ENCODE data around the gene ROBO2.

The ROBO2 gene

GRCh38 chr3:77071364-77071763 is 31.5 kb downstream of the ROBO2 start:
- Histone ChIP-seq H3K27me3 (ENCODE audit: insufficient read depth, poor library complexity, severe bottlenecking) (no peaks in the 10 kb centered on the region), H3K4me3 (replicated peaks; ENCODE audit: insufficient read depth, low read length) (no peak overlapping the region), H3K27ac (replicated peaks) (no peak overlapping the region)
- no peak for DNase-seq (ENCODE audit: low read depth in 1 of 2, low spot score in 1 of 2)
- no peak for TF ChIP-seq POLR2AphosphoS5 (IDR thresholded peaks at IDR 0.05; ENCODE audit: low read depth)
- no peak for TF ChIP-seq SPI1 (IDR thresholded peaks at IDR 0.05; ENCODE audit: borderline replicate concordance, low read depth)
- no peak for TF ChIP-seq GABPA (IDR thresholded peaks at IDR 0.05; ENCODE audit: low read depth)
- no peak for TF ChIP-seq CTCF (IDR thresholded peaks at IDR 0.05; ENCODE audit: insufficient read depth, low read length)
- TF ChIP-seq, protein P1, sequence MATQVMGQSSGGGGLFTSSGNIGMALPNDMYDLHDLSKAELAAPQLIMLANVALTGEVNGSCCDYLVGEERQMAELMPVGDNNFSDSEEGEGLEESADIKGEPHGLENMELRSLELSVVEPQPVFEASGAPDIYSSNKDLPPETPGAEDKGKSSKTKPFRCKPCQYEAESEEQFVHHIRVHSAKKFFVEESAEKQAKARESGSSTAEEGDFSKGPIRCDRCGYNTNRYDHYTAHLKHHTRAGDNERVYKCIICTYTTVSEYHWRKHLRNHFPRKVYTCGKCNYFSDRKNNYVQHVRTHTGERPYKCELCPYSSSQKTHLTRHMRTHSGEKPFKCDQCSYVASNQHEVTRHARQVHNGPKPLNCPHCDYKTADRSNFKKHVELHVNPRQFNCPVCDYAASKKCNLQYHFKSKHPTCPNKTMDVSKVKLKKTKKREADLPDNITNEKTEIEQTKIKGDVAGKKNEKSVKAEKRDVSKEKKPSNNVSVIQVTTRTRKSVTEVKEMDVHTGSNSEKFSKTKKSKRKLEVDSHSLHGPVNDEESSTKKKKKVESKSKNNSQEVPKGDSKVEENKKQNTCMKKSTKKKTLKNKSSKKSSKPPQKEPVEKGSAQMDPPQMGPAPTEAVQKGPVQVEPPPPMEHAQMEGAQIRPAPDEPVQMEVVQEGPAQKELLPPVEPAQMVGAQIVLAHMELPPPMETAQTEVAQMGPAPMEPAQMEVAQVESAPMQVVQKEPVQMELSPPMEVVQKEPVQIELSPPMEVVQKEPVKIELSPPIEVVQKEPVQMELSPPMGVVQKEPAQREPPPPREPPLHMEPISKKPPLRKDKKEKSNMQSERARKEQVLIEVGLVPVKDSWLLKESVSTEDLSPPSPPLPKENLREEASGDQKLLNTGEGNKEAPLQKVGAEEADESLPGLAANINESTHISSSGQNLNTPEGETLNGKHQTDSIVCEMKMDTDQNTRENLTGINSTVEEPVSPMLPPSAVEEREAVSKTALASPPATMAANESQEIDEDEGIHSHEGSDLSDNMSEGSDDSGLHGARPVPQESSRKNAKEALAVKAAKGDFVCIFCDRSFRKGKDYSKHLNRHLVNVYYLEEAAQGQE (IDR thresholded peaks at IDR 0.05; ENCODE audit: insufficient replicate concordance, low read depth): no peak

DNA sequence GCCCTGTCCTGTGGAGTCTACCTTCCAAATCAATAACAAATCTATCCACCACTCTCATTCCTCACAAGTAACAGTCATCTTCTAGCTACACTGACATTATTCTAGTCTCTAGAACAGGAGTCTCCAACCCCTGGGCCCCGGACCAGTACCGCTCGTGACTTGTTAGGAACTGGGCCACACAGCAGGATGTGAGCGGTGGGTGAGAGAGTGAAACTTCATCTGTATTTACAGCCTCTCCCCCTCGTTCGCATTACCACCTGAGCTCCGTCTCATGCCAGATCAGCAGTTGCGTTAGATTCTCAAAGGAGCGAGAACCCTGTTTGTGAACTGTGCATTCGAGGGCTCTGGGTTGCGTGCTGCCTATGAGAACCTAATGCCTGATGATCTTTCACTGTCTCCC is 31.9 kb downstream of the ROBO2 start:
- no peak for TF ChIP-seq CTCF (IDR thresholded peaks at IDR 0.05; ENCODE audit: insufficient read depth, low read length)
- no peak for TF ChIP-seq SPI1 (IDR thresholded peaks at IDR 0.05; ENCODE audit: borderline replicate concordance, low read depth)
- no peak for TF ChIP-seq POLR2AphosphoS5 (IDR thresholded peaks at IDR 0.05; ENCODE audit: low read depth)
- TF ChIP-seq, protein P1 (IDR thresholded peaks at IDR 0.05; ENCODE audit: insufficient replicate concordance, low read depth): no peak
- TF ChIP-seq GABPA (IDR thresholded peaks at IDR 0.05; ENCODE audit: low read depth): no peak
- no peak overlapping the region for H3K27ac ChIP-seq (replicated peaks)
- no peaks in the 10 kb centered on the region for H3K27me3 ChIP-seq (ENCODE audit: insufficient read depth, poor library complexity, severe bottlenecking)
- H3K4me3 ChIP-seq (replicated peaks; ENCODE audit: insufficient read depth, low read length): no peak overlapping the region
- no peak for DNase-seq (ENCODE audit: low read depth in 1 of 2, low spot score in 1 of 2)

DNA sequence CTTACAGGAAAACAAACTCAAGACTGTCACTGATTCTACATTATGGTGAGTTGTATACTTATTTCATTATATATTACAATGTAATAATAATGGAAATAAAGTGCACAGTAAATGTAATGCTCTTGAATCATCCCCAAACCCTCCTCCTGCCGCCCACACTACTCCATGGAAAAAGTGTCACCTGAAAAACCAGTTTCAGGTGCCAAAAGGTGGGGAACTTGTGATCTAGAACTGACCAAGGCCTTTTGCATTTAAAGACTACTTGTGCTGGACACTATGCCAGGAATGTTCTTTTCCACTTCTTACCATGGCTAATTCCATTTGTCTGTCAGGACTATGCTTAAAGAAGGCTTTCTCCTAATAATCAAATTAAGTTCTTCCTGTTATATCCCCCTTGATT is 32.3 kb downstream of the ROBO2 start:
- H3K4me3 ChIP-seq (replicated peaks; ENCODE audit: insufficient read depth, low read length): no peak overlapping the region
- TF ChIP-seq CTCF (IDR thresholded peaks at IDR 0.05; ENCODE audit: insufficient read depth, low read length) (no peak), GABPA (IDR thresholded peaks at IDR 0.05; ENCODE audit: low read depth) (no peak), SPI1 (IDR thresholded peaks at IDR 0.05; ENCODE audit: borderline replicate concordance, low read depth) (no peak), POLR2AphosphoS5 (IDR thresholded peaks at IDR 0.05; ENCODE audit: low read depth) (no peak)
- TF ChIP-seq, protein P1 (IDR thresholded peaks at IDR 0.05; ENCODE audit: insufficient replicate concordance, low read depth): no peak
- no peaks in the 10 kb centered on the region for H3K27me3 ChIP-seq (ENCODE audit: insufficient read depth, poor library complexity, severe bottlenecking)
- DNase-seq (ENCODE audit: low read depth in 1 of 2, low spot score in 1 of 2): no peak
- no peak overlapping the region for H3K27ac ChIP-seq (replicated peaks)
